AG20443 (cell line): ENCODE measurements around the gene CTNNA1.
A peak's percentile ranks its signal among the peaks of the same experiment; 100 is the strongest.
"Not testable (repeated sequence)": the region's sequence is repeated elsewhere in the genome, so short reads cannot be mapped to it uniquely, and the experiment has no call there.

Experiments
- DNase-seq: peaks from one replicate; pipeline ENCODE4 v3.0.0; 2012; ENCODE audit warnings: low spot score, mixed read lengths

CTNNA1 gene, protein sequence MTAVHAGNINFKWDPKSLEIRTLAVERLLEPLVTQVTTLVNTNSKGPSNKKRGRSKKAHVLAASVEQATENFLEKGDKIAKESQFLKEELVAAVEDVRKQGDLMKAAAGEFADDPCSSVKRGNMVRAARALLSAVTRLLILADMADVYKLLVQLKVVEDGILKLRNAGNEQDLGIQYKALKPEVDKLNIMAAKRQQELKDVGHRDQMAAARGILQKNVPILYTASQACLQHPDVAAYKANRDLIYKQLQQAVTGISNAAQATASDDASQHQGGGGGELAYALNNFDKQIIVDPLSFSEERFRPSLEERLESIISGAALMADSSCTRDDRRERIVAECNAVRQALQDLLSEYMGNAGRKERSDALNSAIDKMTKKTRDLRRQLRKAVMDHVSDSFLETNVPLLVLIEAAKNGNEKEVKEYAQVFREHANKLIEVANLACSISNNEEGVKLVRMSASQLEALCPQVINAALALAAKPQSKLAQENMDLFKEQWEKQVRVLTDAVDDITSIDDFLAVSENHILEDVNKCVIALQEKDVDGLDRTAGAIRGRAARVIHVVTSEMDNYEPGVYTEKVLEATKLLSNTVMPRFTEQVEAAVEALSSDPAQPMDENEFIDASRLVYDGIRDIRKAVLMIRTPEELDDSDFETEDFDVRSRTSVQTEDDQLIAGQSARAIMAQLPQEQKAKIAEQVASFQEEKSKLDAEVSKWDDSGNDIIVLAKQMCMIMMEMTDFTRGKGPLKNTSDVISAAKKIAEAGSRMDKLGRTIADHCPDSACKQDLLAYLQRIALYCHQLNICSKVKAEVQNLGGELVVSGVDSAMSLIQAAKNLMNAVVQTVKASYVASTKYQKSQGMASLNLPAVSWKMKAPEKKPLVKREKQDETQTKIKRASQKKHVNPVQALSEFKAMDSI

GRCh38 chr5:138752951-138753793, at the start of gene CTNNA1:
CTNNA1 (plus strand) TSS chr5:138753425; CDS start chr5:138781925, 28,500 bp downstream.
- DNase-seq: peak; percentile 96

DNA sequence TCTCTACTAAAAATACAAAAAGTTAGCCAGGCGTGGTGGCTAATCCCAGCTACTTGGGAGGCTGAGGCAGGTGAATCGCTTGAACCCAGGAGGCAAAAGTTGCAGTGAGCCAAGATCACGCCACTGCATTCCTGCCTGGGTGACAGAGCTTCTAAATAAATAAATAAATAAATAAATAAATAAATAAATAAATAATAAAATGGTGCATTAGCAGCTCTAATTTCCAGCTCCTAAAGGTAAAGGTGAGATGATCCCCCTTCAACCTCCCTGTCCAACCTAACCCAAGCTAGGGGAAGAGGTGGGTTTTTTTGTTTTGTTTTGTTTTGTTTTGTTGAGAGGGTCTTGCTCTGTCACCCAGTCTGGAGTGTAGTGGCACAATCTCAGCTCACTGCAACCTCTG, 49.4 kb upstream of the CTNNA1 start:
- not testable (repeated sequence) for DNase-seq

GRCh38 chr5:138705007-138705406, 48.2 kb upstream of the CTNNA1 start:
- DNase-seq: no peak

DNA sequence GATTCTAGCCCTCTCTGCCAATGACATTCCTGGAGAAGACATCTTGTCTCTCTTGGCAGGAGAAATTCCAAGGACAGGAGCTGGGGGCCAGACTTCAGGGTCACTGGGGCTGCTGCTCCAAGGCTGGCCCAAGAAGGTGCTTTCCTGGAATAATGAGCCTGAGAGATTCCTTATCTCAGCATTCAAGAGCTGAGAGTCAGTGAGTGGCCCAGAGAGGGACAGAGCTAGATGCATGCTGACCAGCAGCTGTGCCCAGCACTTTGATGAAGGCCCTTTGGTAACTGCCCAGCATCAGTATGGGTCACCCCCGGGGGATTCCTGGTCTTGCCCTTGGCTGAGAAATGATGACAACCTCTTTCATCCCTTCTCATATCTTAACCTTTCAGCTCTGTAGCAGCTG, 47.7 kb upstream of the CTNNA1 start:
- no peak for DNase-seq

DNA sequence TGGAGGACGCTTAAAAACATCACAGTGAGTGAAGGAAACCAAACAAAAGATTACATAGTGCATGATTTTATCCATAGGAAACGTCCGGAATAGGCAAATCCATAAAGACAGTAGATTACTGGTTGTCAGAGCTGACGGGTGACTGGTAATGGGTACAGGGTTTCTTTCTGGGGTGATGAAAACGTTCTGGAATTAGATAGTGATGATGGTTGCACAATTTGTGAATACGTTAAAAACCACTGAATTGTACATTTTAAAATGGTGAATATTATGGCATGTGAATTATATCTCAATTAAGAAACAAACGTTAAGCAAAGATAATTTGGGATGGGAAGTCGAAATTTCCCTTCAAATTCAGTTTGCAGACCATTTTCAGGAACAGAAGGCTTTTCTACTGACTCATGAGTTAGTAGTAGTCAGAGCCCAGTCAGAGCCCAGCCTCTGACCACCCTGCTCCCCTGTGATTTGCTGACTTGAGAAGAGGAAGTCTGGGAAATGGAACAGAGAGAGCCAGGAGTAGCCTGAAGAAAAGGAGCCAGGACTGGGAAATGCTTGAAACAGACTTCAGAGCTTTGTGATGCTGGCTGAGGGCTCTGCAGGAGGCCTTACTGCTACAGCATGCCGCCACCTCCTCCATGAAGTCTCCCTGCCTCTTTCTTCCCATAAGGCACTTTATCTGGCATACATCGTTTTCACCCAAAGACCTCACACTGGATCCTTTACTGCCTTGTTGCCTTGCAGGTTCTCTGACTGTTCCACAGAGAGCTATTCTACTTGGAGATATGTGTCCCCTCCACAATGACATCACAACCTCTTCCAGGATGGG, 46.4 kb upstream of the CTNNA1 start:
- peak; percentile 89 for DNase-seq

- DNase-seq: no peak
These were observed 44.4 kb upstream of the CTNNA1 start for GRCh38 chr5:138708791-138709190.

GRCh38 chr5:138709202-138709601, 44.0 kb upstream of the CTNNA1 start:
- no peak for DNase-seq

DNA sequence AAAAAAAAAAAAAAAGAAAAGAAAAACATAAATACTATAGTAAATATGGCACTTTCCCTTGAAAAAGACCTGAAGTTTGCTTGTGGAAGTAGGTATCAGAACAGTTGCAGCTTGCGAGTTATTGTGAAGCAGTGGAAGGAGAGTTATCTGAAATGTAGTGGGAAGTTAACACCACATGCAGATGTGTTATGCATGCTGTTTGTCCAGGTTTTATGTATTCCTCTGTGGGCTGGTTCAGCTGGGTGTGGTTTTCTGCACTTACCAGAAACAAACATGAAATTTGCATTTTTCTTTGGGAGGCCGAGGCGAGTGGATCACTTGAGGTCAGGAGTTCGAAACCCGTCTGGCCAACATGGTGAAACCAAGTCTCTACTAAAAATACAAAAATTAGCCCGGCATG, 42.1 kb upstream of the CTNNA1 start:
- DNase-seq: no peak

- no peak for DNase-seq
These were observed 41.4 kb upstream of the CTNNA1 start for GRCh38 chr5:138711811-138712210.

GRCh38 chr5:138712324-138712723, 40.9 kb upstream of the CTNNA1 start:
- DNase-seq: no peak

DNA sequence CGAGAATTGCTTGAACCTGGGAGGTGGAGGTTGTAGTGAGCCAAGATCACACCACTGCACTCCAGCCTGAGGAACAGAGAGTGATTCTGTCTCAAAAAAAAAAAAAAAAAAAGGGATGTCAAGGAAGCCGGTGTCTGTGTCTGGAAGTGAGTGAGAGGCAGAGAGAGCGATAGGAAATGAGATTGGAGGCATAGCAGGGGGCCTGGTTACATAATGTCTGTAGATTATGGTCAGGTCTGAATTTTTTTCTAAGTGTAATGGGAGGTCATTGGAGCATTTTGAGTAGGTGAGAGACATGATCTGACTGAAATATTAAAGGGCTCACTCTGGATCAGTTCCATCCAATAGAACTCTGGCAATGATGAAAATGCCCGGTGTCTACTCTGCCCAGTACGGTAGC, 40.4 kb upstream of the CTNNA1 start:
- no peak for DNase-seq

GRCh38 chr5:138713247-138713646, 40.0 kb upstream of the CTNNA1 start:
- no peak for DNase-seq

GRCh38 chr5:138714694-138715093, 38.5 kb upstream of the CTNNA1 start:
- no peak for DNase-seq

- not testable (repeated sequence) for DNase-seq
These were observed 37.2 kb upstream of the CTNNA1 start for GRCh38 chr5:138715931-138716432.

GRCh38 chr5:138716456-138716924, 36.7 kb upstream of the CTNNA1 start:
- peak; percentile 29 for DNase-seq

- no peak for DNase-seq
These were observed 35.8 kb upstream of the CTNNA1 start for GRCh38 chr5:138717399-138717798.

GRCh38 chr5:138719811-138720210, 33.4 kb upstream of the CTNNA1 start:
- DNase-seq: no peak

- DNase-seq: no peak
These were observed 32.4 kb upstream of the CTNNA1 start for GRCh38 chr5:138720840-138721239.

GRCh38 chr5:138721979-138722378, 31.2 kb upstream of the CTNNA1 start:
- no peak for DNase-seq

DNA sequence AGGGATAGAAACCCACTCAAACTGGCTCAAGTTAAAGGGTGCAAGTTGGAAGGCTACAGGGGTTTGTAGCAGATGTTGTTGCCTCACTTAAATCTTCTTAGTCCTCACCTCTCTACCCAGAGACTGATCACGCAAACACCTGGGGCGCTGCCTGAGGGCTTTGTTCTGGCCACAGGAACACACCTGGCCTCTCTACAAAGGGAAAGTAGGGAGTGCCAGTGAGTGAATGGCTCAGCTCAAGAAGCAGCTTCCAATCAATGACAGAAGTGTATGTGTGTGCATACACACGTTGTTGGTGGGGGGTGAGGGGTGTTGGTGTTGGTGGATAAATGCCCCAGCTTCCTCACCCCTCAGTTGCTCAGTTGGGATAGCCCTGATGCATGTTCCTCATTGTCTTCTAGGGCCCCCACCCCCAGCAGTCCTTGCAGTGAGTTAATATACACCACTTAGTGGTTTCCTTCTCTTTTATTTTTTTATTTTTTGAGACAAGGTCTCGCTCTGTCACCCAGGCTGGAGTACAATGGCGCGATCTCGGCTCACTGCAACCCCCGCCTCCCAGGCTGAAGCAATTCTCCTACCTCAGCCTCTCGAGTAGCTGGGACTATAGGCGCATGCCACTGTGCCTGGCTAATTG, 30.6 kb upstream of the CTNNA1 start:
- no peak for DNase-seq
